ENCODE data around the gene TEX55. TPM values are rescaled to one million over a fixed set of nuclear protein-coding genes. Genes with fewer than 3 reads are reported as not detected.

Gene TEX55
- total RNA-seq, 1 donor from 2014 or later, result not detected

GRCh38 chr3:119176778-119177177 is 30.8 kb downstream of the TEX55 start:
- no peak overlapping the region for H3K4me3 ChIP-seq
- TF ChIP-seq POLR2AphosphoS5 (IDR thresholded peaks at IDR 0.05; ENCODE audit: insufficient read depth in 1 of 2, low read depth in 1 of 2), result no peak
- no peak for TF ChIP-seq CTCF (IDR thresholded peaks at IDR 0.05)
- TF ChIP-seq POLR2A (IDR thresholded peaks at IDR 0.05), result no peak
- H3K27ac ChIP-seq, result no peak overlapping the region

GRCh38 chr3:119177321-119177720 is 31.4 kb downstream of the TEX55 start:
- Histone ChIP-seq H3K4me1 (no peaks in the 10 kb centered on the region), H3K4me3 (no peak overlapping the region), H3K27me3 (no peaks in the 10 kb centered on the region), H3K27ac (no peak overlapping the region), H3K36me3 (no peaks in the 10 kb centered on the region), H3K9me3 (no peaks in the 10 kb centered on the region)
- TF ChIP-seq CTCF (IDR thresholded peaks at IDR 0.05) (no peak), POLR2AphosphoS5 (IDR thresholded peaks at IDR 0.05; ENCODE audit: insufficient read depth in 1 of 2, low read depth in 1 of 2) (no peak), POLR2A (IDR thresholded peaks at IDR 0.05) (no peak)
- DNase-seq (ENCODE audit: extremely low spot score in 2 of 2), result no peak
- intact Hi-C loops (cut with DNase I), result no loop called here

More at GRCh38 chr3:119176778-119177177, 30.8 kb downstream of the TEX55 start:
- Histone ChIP-seq H3K9me3 (no peaks in the 10 kb centered on the region), H3K27me3 (no peaks in the 10 kb centered on the region), H3K4me1 (no peaks in the 10 kb centered on the region), H3K36me3 (no peaks in the 10 kb centered on the region)
- intact Hi-C loops (cut with DNase I), result no loop called here
- DNase-seq (ENCODE audit: extremely low spot score in 2 of 2), result no peak

GRCh38 chr3:119181765-119182164 is 35.8 kb downstream of the TEX55 start:
- Histone ChIP-seq H3K27ac (no peak overlapping the region), H3K9me3 (no peaks in the 10 kb centered on the region), H3K36me3 (no peaks in the 10 kb centered on the region), H3K27me3 (no peaks in the 10 kb centered on the region), H3K4me3 (no peak overlapping the region), H3K4me1 (no peaks in the 10 kb centered on the region)
- no peak for DNase-seq (ENCODE audit: extremely low spot score in 2 of 2)
- intact Hi-C loops (cut with DNase I), result no loop called here
- TF ChIP-seq POLR2A (IDR thresholded peaks at IDR 0.05) (no peak), POLR2AphosphoS5 (IDR thresholded peaks at IDR 0.05; ENCODE audit: insufficient read depth in 1 of 2, low read depth in 1 of 2) (no peak), CTCF (IDR thresholded peaks at IDR 0.05) (no peak)

- no peak for TF ChIP-seq CTCF (IDR thresholded peaks at IDR 0.05)
- no peak for TF ChIP-seq POLR2AphosphoS5 (IDR thresholded peaks at IDR 0.05; ENCODE audit: insufficient read depth in 1 of 2, low read depth in 1 of 2)
- TF ChIP-seq POLR2A (IDR thresholded peaks at IDR 0.05), result no peak
- no peaks in the 10 kb centered on the region for H3K36me3 ChIP-seq
- H3K27me3 ChIP-seq, result no peaks in the 10 kb centered on the region
- no peaks in the 10 kb centered on the region for H3K4me1 ChIP-seq
- H3K27ac ChIP-seq, result no peak overlapping the region
- no peak for DNase-seq (ENCODE audit: extremely low spot score in 2 of 2)
- H3K4me3 ChIP-seq, result no peak overlapping the region
- intact Hi-C loops (cut with DNase I), result no loop called here
- no peaks in the 10 kb centered on the region for H3K9me3 ChIP-seq
Observed at GRCh38 chr3:119184111-119184510, 38.1 kb downstream of the TEX55 start.

- H3K4me3 ChIP-seq, result no peak overlapping the region
- no peaks in the 10 kb centered on the region for H3K4me1 ChIP-seq
- TF ChIP-seq CTCF (IDR thresholded peaks at IDR 0.05), result no peak
- no peak for TF ChIP-seq POLR2A (IDR thresholded peaks at IDR 0.05)
- no peak for TF ChIP-seq POLR2AphosphoS5 (IDR thresholded peaks at IDR 0.05; ENCODE audit: insufficient read depth in 1 of 2, low read depth in 1 of 2)
- no peaks in the 10 kb centered on the region for H3K9me3 ChIP-seq
- no peaks in the 10 kb centered on the region for H3K27me3 ChIP-seq
- intact Hi-C loops (cut with DNase I), result no loop called here
- no peak overlapping the region for H3K27ac ChIP-seq
- no peaks in the 10 kb centered on the region for H3K36me3 ChIP-seq
- no peak for DNase-seq (ENCODE audit: extremely low spot score in 2 of 2)
Observed at GRCh38 chr3:119184796-119185570, 39.0 kb downstream of the TEX55 start.

All from vagina (tissue), 2 donors.